OCI-LY1 (cell line): ENCODE results near the gene DOCK4.

Source experiments
- CTCF ChIP-seq: fragments of 200-600 bp; sonication (generic), shearing (Covaris generic); IDR thresholded peaks from 2 replicates; pipeline ENCODE4 v1.5.1; 2017; ENCODE audit warnings: mild to moderate bottlenecking, antibody characterized with exemption, low read length, moderate library complexity, mixed read lengths
- EZH2 ChIP-seq: fragments of 200-600 bp; sonication (generic), shearing (Covaris generic); IDR thresholded peaks from 2 replicates; pipeline ENCODE4 v1.8.0; 2017; ENCODE audit warnings: borderline replicate concordance, mixed run types, mild to moderate bottlenecking, antibody characterized with exemption, low read length, moderate library complexity, mixed read lengths

GRCh38 chr7:112145206-112145605, 61.0 kb downstream of the DOCK4 start:
- no peak for TF ChIP-seq CTCF
- TF ChIP-seq EZH2 = no peak
